ENCODE data around the gene ADAMTS17.
"Not testable (repeated sequence)": the region's sequence is repeated elsewhere in the genome, so short reads cannot be mapped to it uniquely, and the experiment has no call there.

ADAMTS17 gene

GRCh38 chr15:100083572-100083971 lies 258.2 kb downstream of the ADAMTS17 start:
- no peak for DNase-seq (ENCODE audit: low spot score)

GRCh38 chr15:100082761-100083402 lies 258.9 kb downstream of the ADAMTS17 start:
- no peak for DNase-seq (ENCODE audit: low spot score)

- no peak for DNase-seq (ENCODE audit: low spot score)
Observed at GRCh38 chr15:100081454-100081853, 260.3 kb downstream of the ADAMTS17 start.

GRCh38 chr15:100078511-100079220 lies 263.1 kb downstream of the ADAMTS17 start:
- no peak for DNase-seq (ENCODE audit: low spot score)

GRCh38 chr15:100075229-100075628 lies 266.5 kb downstream of the ADAMTS17 start:
- DNase-seq (ENCODE audit: low spot score): no peak

- no peak for DNase-seq (ENCODE audit: low spot score)
Observed at GRCh38 chr15:100073982-100074381, 267.8 kb downstream of the ADAMTS17 start.

GRCh38 chr15:100066521-100067280 lies 275.1 kb downstream of the ADAMTS17 start:
- DNase-seq (ENCODE audit: low spot score): not testable (repeated sequence)

- no peak for DNase-seq (ENCODE audit: low spot score)
Observed at GRCh38 chr15:100061944-100062343, 279.8 kb downstream of the ADAMTS17 start.

- peak; percentile 34 for DNase-seq (ENCODE audit: low spot score)
Observed at GRCh38 chr15:100060276-100060926, 281.4 kb downstream of the ADAMTS17 start.

GRCh38 chr15:100059521-100059920 lies 282.3 kb downstream of the ADAMTS17 start:
- DNase-seq (ENCODE audit: low spot score): no peak

- no peak for DNase-seq (ENCODE audit: low spot score)
Observed at GRCh38 chr15:100059094-100059493, 282.7 kb downstream of the ADAMTS17 start.

- no peak for DNase-seq (ENCODE audit: low spot score)
Observed at GRCh38 chr15:100058458-100058857, 283.3 kb downstream of the ADAMTS17 start.

- no peak for DNase-seq (ENCODE audit: low spot score)
Observed at GRCh38 chr15:100057281-100057680, 284.5 kb downstream of the ADAMTS17 start.

- DNase-seq (ENCODE audit: low spot score): no peak
Observed at GRCh38 chr15:100056411-100057072, 285.2 kb downstream of the ADAMTS17 start.

- DNase-seq (ENCODE audit: low spot score): no peak
Observed at GRCh38 chr15:100055821-100056220, 286.0 kb downstream of the ADAMTS17 start.

- DNase-seq (ENCODE audit: low spot score): no peak
Observed at GRCh38 chr15:100054539-100054938, 287.2 kb downstream of the ADAMTS17 start.

GRCh38 chr15:100053474-100054121 lies 288.2 kb downstream of the ADAMTS17 start:
- DNase-seq (ENCODE audit: low spot score): peak; percentile 9

GRCh38 chr15:100052716-100053473 lies 288.9 kb downstream of the ADAMTS17 start:
- DNase-seq (ENCODE audit: low spot score): no peak

GRCh38 chr15:100050877-100051786 lies 290.6 kb downstream of the ADAMTS17 start:
- DNase-seq (ENCODE audit: low spot score): no peak
